MM.1S (cell line): Measurements from ENCODE around the gene WFIKKN1.

ENCODE experiments used
- DNase-seq: peaks from one replicate; pipeline ENCODE4 v3.0.0-alpha.2; 2015
- H2AFZ ChIP-seq: fragments of 300-600 bp; sonication (generic); 2 replicates; pipeline ENCODE4 v1.6.0; 2016; ENCODE audit warnings: antibody characterized with exemption, low read length
- H3F3A ChIP-seq: fragments of 300-600 bp; sonication (generic); 2 replicates; pipeline ENCODE4 v1.6.1; 2016; ENCODE audit warnings: mild to moderate bottlenecking, antibody characterized with exemption, low read length, moderate library complexity, mixed read lengths; ENCODE audit not compliant: insufficient read depth
- H3K27ac ChIP-seq: fragments of 300-600 bp; sonication (generic); 2 replicates; pipeline ENCODE4 v1.5.1; 2016; ENCODE audit warnings: mild to moderate bottlenecking, low read length
- H3K27me3 ChIP-seq: fragments of 300-600 bp; sonication (generic); replicated peaks from 2 replicates; pipeline ENCODE4 v1.6.0; 2016; ENCODE audit warnings: low read length; ENCODE audit not compliant: insufficient read depth
- H3K36me3 ChIP-seq: fragments of 300-600 bp; sonication (generic); replicated peaks from 2 replicates; pipeline ENCODE4 v1.6.1; 2016; ENCODE audit warnings: mild to moderate bottlenecking, low read length, mixed read lengths; ENCODE audit not compliant: insufficient read depth
- H3K4me1 ChIP-seq: fragments of 300-600 bp; sonication (generic); 2 replicates; pipeline ENCODE4 v1.6.1; 2016; ENCODE audit warnings: low read length, mixed read lengths
- H3K4me2 ChIP-seq: fragments of 300-600 bp; sonication (generic); 2 replicates; pipeline ENCODE4 v1.6.0; 2016; ENCODE audit warnings: low read depth, low read length
- H3K4me3 ChIP-seq: fragments of 300-600 bp; sonication (generic); 2 replicates; pipeline ENCODE4 v1.5.1; 2016; ENCODE audit warnings: low read length, mixed read lengths
- H3K79me2 ChIP-seq: fragments of 300-600 bp; sonication (generic); 2 replicates; pipeline ENCODE4 v1.6.1; 2016; ENCODE audit warnings: mixed run types, low read length, mixed read lengths
- H3K9ac ChIP-seq: fragments of 300-600 bp; sonication (generic); 2 replicates; pipeline ENCODE4 v1.6.1; 2016; ENCODE audit warnings: low read length, mixed read lengths
- H3K9me2 ChIP-seq: fragments of 300-600 bp; sonication (generic); replicated peaks from 2 replicates; pipeline ENCODE4 v1.6.1; 2016; ENCODE audit warnings: mild to moderate bottlenecking, low read length, mixed read lengths; ENCODE audit not compliant: insufficient read depth
- H3K9me3 ChIP-seq: fragments of 300-600 bp; sonication (generic); replicated peaks from 2 replicates; pipeline ENCODE4 v1.6.1; 2016; ENCODE audit warnings: mild to moderate bottlenecking, low read length, mixed read lengths; ENCODE audit not compliant: insufficient read depth
- H4K20me1 ChIP-seq: fragments of 300-600 bp; sonication (generic); 2 replicates; pipeline ENCODE4 v1.6.1; 2016; ENCODE audit warnings: mild to moderate bottlenecking, low read length, moderate library complexity, mixed read lengths; ENCODE audit not compliant: insufficient read depth
- CTCF ChIP-seq: fragments of 300-600 bp; sonication (generic); IDR thresholded peaks from 2 replicates; pipeline ENCODE4 v1.5.1; 2016; ENCODE audit warnings: antibody characterized with exemption, low read length, mixed read lengths
- EZH2 ChIP-seq: fragments of 300-600 bp; sonication (generic); optimal IDR thresholded peaks from 2 replicates; pipeline ENCODE3; 2017; ENCODE audit warnings: low read depth, mild to moderate bottlenecking, antibody characterized with exemption, low read length, mixed read lengths
- EZH2phosphoT487 ChIP-seq: fragments of 300-600 bp; sonication (generic); IDR thresholded peaks from 2 replicates; pipeline ENCODE4 v1.6.1; 2018; ENCODE audit warnings: antibody characterized with exemption, low read length

The WFIKKN1 gene

DNA sequence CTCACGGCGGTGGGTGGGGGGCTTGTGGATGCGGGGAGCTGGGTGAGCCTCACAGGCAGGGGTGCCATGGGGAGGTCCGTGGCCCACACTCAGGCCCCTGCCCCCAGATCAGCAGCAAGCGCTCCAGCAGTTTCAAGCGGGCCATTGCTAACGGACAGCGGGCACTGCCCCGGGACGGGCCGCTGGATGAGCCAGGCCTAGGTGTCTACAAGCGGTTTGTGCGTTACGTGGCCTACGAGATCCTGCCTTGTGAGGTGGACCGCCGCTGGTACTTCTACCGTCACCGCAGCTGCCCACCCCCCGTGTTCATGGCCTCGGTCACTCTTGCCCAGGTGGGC is 45.7 kb downstream of the WFIKKN1 start:
- Histone ChIP-seq H3K27me3 (no peaks in the 10 kb centered on the region), H3K79me2 (peaks cover 10% of the 10 kb centered on the region), H3K9ac (no peak overlapping the region), H2AFZ (no peak overlapping the region), H4K20me1 (no peaks in the 10 kb centered on the region), H3K4me3 (no peak overlapping the region), H3K36me3 (no peaks in the 10 kb centered on the region; the same call in 1 of the 2 replicates), H3K9me3 (no peaks in the 10 kb centered on the region), H3F3A (0 out of 2 replicates have a peak, but pooled peaks cover 4% of the 10 kb centered on the region), H3K9me2 (no peaks in the 10 kb centered on the region), H3K27ac (no peak overlapping the region), H3K4me1 (peaks cover 6% of the 10 kb centered on the region; the same call in 1 of the 2 replicates), H3K4me2 (no peak overlapping the region)
- no peak for DNase-seq
- TF ChIP-seq EZH2 (no peak), EZH2phosphoT487 (no peak), CTCF (no peak)

GRCh38 chr16:676913-677312 is 46.1 kb downstream of the WFIKKN1 start:
- Histone ChIP-seq H3K27ac (no peak overlapping the region), H3K9me2 (no peaks in the 10 kb centered on the region), H3K9ac (no peak overlapping the region), H3K4me2 (no peak overlapping the region), H4K20me1 (no peaks in the 10 kb centered on the region), H2AFZ (no peak overlapping the region), H3K27me3 (no peaks in the 10 kb centered on the region), H3K4me1 (peaks cover 8% of the 10 kb centered on the region; the same call in 1 of the 2 replicates), H3K4me3 (no peak overlapping the region), H3K36me3 (no peaks in the 10 kb centered on the region; the same call in 1 of the 2 replicates), H3K9me3 (no peaks in the 10 kb centered on the region), H3F3A (0 out of 2 replicates have a peak, but pooled peaks cover 4% of the 10 kb centered on the region), H3K79me2 (peaks cover 13% of the 10 kb centered on the region)
- TF ChIP-seq CTCF (no peak), EZH2phosphoT487 (no peak), EZH2 (no peak)
- no peak for DNase-seq

GRCh38 chr16:677316-678190 is 46.8 kb downstream of the WFIKKN1 start:
- Histone ChIP-seq H3K27me3 (no peaks in the 10 kb centered on the region), H3K9me3 (no peaks in the 10 kb centered on the region), H3K4me1 (peaks cover 8% of the 10 kb centered on the region; the same call in 1 of the 2 replicates), H3K9ac (no peak overlapping the region), H3K4me2 (no peak overlapping the region), H2AFZ (no peak overlapping the region), H4K20me1 (no peaks in the 10 kb centered on the region), H3K9me2 (no peaks in the 10 kb centered on the region), H3K36me3 (no peaks in the 10 kb centered on the region), H3K27ac (no peak overlapping the region), H3F3A (0 out of 2 replicates have a peak, but pooled peaks cover 4% of the 10 kb centered on the region), H3K4me3 (no peak overlapping the region), H3K79me2 (peaks cover 20% of the 10 kb centered on the region)
- DNase-seq, result no peak
- TF ChIP-seq EZH2phosphoT487, result no peak
- no peak for TF ChIP-seq CTCF
- no peak for TF ChIP-seq EZH2
